Activated CD8-positive, alpha-beta T cell treated with anti-CD3 and anti-CD28 coated beads for 36 hours (primary cell): ENCODE data around the gene TMA7B. TPM values are rescaled to one million over a fixed set of nuclear protein-coding genes. Genes with fewer than 3 reads are reported as not detected.
"Not testable (repeated sequence)": the region's sequence is repeated elsewhere in the genome, so short reads cannot be mapped to it uniquely, and the experiment has no call there.

Source experiments
- ATAC-seq: fragments of 200-7000 bp; cut with Tn5 transposase; one replicate; pipeline ENCODE4 v1.10.0; 2021; ENCODE audit warnings: mild to moderate bottlenecking, moderate library complexity
- CTCF ChIA-PET: fragments of 350-600 bp; sonication (Branson Sonifier 250); formaldehyde crosslinking; loops from one replicate; lab custom pipeline; 2021; ENCODE audit warnings: antibody characterized with exemption; lab: Charles Lee
- POLR2A ChIA-PET: fragments of 350-600 bp; sonication (Branson Sonifier 250); formaldehyde crosslinking; loops from one replicate; lab custom pipeline; 2021; ENCODE audit warnings: antibody characterized with exemption; lab: Charles Lee
- DNase-seq: peaks from one replicate; pipeline ENCODE4 v3.0.0-alpha.2; 2020
- H3K27ac Mint-ChIP-seq: one replicate; pipeline ENCODE4 v1.8.0; 2021; ENCODE audit warnings: mild to moderate bottlenecking, mixed read lengths
- H3K27me3 Mint-ChIP-seq: one replicate; pipeline ENCODE4 v1.8.0; 2021; ENCODE audit warnings: mixed read lengths
- H3K36me3 Mint-ChIP-seq: one replicate; pipeline ENCODE4 v1.8.0; 2021; ENCODE audit warnings: low read depth, mixed read lengths
- H3K4me1 Mint-ChIP-seq: one replicate; pipeline ENCODE4 v1.8.0; 2021; ENCODE audit warnings: low read depth, mixed read lengths
- H3K4me3 Mint-ChIP-seq: one replicate; pipeline ENCODE4 v1.8.0; 2021; ENCODE audit warnings: mild to moderate bottlenecking, moderate library complexity, mixed read lengths
- H3K9me3 Mint-ChIP-seq: one replicate; pipeline ENCODE4 v1.8.0; 2021; ENCODE audit warnings: mixed read lengths
- intact Hi-C: fragments of 100-400 bp; cut with micrococcal nuclease; formaldehyde crosslinking; loops from one replicate; pipeline ENCODE4 v1.10.0; 2022
- total RNA-seq, 2 experiments: library from RNA; stranded (reverse); gene quantifications; one replicate each; pipeline ENCODE4 v1.2.3, GENCODE V29; 2021
- TF ChIP-seq, protein P1 (sequence below): fragments of 200-600 bp; IDR thresholded peaks from one replicate; pipeline ENCODE4 v1.8.0; 2022; ENCODE audit warnings: antibody characterized with exemption, mild to moderate bottlenecking

Gene TMA7B
- total RNA-seq, 2 experiments from 2014 or later: 2.2 to 2.3 TPM

GRCh38 chr22:39989633-39990032, 29.4 kb downstream of the TMA7B start:
- H3K27me3 Mint-ChIP-seq: peaks cover 9% of the 10 kb centered on the region
- DNase-seq (no peak), ATAC-seq (no peak)
- TF ChIP-seq, protein P1, sequence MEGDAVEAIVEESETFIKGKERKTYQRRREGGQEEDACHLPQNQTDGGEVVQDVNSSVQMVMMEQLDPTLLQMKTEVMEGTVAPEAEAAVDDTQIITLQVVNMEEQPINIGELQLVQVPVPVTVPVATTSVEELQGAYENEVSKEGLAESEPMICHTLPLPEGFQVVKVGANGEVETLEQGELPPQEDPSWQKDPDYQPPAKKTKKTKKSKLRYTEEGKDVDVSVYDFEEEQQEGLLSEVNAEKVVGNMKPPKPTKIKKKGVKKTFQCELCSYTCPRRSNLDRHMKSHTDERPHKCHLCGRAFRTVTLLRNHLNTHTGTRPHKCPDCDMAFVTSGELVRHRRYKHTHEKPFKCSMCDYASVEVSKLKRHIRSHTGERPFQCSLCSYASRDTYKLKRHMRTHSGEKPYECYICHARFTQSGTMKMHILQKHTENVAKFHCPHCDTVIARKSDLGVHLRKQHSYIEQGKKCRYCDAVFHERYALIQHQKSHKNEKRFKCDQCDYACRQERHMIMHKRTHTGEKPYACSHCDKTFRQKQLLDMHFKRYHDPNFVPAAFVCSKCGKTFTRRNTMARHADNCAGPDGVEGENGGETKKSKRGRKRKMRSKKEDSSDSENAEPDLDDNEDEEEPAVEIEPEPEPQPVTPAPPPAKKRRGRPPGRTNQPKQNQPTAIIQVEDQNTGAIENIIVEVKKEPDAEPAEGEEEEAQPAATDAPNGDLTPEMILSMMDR: no peak
- H3K27ac Mint-ChIP-seq: no peak overlapping the region
- no peaks in the 10 kb centered on the region for H3K9me3 Mint-ChIP-seq
- intact Hi-C loops: no loop called here
- POLR2A ChIA-PET: no interaction called here
- H3K4me1 Mint-ChIP-seq: peaks cover 28% of the 10 kb centered on the region
- H3K36me3 Mint-ChIP-seq: no peaks in the 10 kb centered on the region
- CTCF ChIA-PET: interaction anchor here (3.3 kb wide), 1 partner anchor 35 kb away, joined by 13 read pairs; no protein-coding TSS in a partner anchor
- no peak overlapping the region for H3K4me3 Mint-ChIP-seq

GRCh38 chr22:39990686-39991085, 30.5 kb downstream of the TMA7B start:
- Mint-ChIP-seq H3K27me3 (peaks cover 9% of the 10 kb centered on the region), H3K4me1 (peaks cover 18% of the 10 kb centered on the region), H3K27ac (no peak overlapping the region), H3K4me3 (no peak overlapping the region), H3K9me3 (no peaks in the 10 kb centered on the region), H3K36me3 (no peaks in the 10 kb centered on the region)
- intact Hi-C loops: no loop called here
- ATAC-seq (no peak), DNase-seq (no peak)
- ChIA-PET CTCF (interaction anchor here (1.5 to 3.3 kb wide), 2 partner anchors 23 to 34 kb away, joined by 4 to 13 read pairs; no protein-coding TSS in a partner anchor), POLR2A (interaction anchor here (0.9 to 1.3 kb wide), 2 partner anchors 9 to 49 kb away, joined by 3 to 4 read pairs; no protein-coding TSS in a partner anchor)
- TF ChIP-seq, protein P1: no peak

GRCh38 chr22:39991159-39991860, 31.1 kb downstream of the TMA7B start:
- intact Hi-C loops: no loop called here
- Mint-ChIP-seq H3K4me1 (peaks cover 17% of the 10 kb centered on the region), H3K9me3 (no peaks in the 10 kb centered on the region), H3K27me3 (peaks cover 14% of the 10 kb centered on the region), H3K36me3 (no peaks in the 10 kb centered on the region), H3K4me3 (no peak overlapping the region), H3K27ac (no peak overlapping the region)
- TF ChIP-seq, protein P1: no peak
- POLR2A ChIA-PET: interaction anchor here (0.6 to 1.3 kb wide), 3 partner anchors 9 to 49 kb away, joined by 3 to 4 read pairs (median 3); no protein-coding TSS in a partner anchor
- CTCF ChIA-PET: interaction anchor here (1.5 to 3.3 kb wide), 2 partner anchors 24 to 33 kb away, joined by 4 to 13 read pairs; no protein-coding TSS in a partner anchor
- no peak for DNase-seq
- ATAC-seq: no peak

DNA sequence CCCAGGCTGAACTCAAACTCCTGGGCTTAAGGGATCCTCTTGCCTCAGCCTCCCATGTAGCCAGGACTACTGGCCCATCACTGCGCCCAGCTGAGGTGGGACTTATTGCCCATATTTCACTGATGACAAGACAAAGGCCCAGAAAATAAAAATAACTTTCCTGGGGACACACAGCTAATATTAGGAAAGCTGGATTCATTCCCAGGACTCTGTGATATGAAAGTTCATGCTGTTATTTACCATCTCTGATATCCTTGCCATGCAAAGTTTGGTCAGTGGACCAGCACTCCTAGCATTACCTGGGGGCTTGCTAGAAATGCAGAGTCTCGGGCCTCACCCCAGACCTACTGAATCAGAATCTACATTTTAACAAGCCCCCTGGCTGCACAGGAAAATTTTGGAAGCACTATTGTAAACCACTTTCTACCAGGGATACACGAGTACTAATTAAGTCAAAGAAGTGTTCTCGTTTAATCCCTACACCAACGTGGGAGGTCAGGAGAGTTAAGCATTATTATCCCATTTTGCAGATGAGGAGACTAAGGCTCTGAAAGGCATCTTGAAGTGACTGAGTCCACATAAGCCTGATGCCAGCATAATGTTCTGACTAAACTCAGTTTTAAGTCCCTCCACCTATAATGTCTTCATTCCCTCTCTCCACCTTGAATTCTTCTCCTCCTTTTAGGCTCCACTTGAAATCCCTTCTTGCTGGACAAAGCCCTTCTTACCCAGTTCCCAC, 32.1 kb downstream of the TMA7B start:
- intact Hi-C loops: no loop called here
- ChIA-PET CTCF (interaction anchor here (2.0 kb wide), 1 partner anchor 33 kb away, joined by 12 read pairs; no protein-coding TSS in a partner anchor), POLR2A (interaction anchor here (2.7 kb wide), 1 partner anchor 9 kb away, joined by 16 read pairs; no protein-coding TSS in a partner anchor)
- H3K4me3 Mint-ChIP-seq: no peak overlapping the region
- H3K36me3 Mint-ChIP-seq: no peaks in the 10 kb centered on the region
- no peaks in the 10 kb centered on the region for H3K9me3 Mint-ChIP-seq
- TF ChIP-seq, protein P1: no peak
- ATAC-seq: no peak
- no peak overlapping the region for H3K27ac Mint-ChIP-seq
- peaks cover 14% of the 10 kb centered on the region for H3K27me3 Mint-ChIP-seq
- H3K4me1 Mint-ChIP-seq: peaks cover 16% of the 10 kb centered on the region
- DNase-seq: no peak

DNA sequence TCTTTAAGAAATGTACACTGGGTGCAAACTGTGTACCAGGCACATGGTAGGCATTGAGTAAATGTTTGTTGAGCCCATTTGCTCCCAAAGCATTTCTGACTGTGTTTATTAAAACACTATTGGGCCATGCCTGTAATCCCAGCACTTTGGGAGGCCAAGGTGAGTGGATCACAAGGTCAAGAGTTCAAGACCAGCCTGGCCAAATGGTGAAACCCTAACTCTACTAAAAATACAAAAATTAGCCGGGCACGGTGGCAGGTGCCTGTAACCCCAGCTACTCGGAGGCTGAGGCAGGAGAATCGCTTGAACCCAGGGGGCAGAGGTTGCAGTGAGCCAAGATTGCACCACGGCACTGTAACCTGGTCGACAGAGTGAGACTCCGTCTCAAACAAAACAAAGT, 32.7 kb downstream of the TMA7B start:
- DNase-seq, H3K4me3 Mint-ChIP-seq, H3K27ac Mint-ChIP-seq, ATAC-seq, intact Hi-C loops, H3K36me3 Mint-ChIP-seq, H3K9me3 Mint-ChIP-seq: not testable (repeated sequence)
- H3K4me1 Mint-ChIP-seq: peaks cover 16% of the 10 kb centered on the region
- peaks cover 17% of the 10 kb centered on the region for H3K27me3 Mint-ChIP-seq
- ChIA-PET POLR2A (interaction anchor here (1.6 to 2.7 kb wide), 3 partner anchors 9 to 50 kb away, joined by 6 to 16 read pairs (median 7); no protein-coding TSS in a partner anchor), CTCF (interaction anchor here (2.0 to 2.5 kb wide), 2 partner anchors 18 to 32 kb away, joined by 11 to 12 read pairs; no protein-coding TSS in a partner anchor)
